HepG2 (cell line): ENCODE data around the gene ARHGAP26. TPM values are rescaled to one million over a fixed set of nuclear protein-coding genes. Genes with fewer than 3 reads are reported as not detected.

Experiments
- AGO1 ChIP-seq: fragments of 200-400 bp; formaldehyde crosslinking; IDR thresholded peaks from 2 replicates; pipeline ENCODE4 v1.6.1; 2017; ENCODE audit warnings: mild to moderate bottlenecking, low read depth, low read length, moderate library complexity; ENCODE audit not compliant: poor library complexity, severe bottlenecking
- CHD2 ChIP-seq: IDR thresholded peaks from 2 replicates; pipeline ENCODE4 v1.6.1; 2011; ENCODE audit warnings: low read depth, low read length, improper control_type of control experiment
- DBP ChIP-seq: sonication (generic); formaldehyde crosslinking; IDR thresholded peaks from 2 replicates; pipeline ENCODE4 v1.4.0; 2020; ENCODE audit warnings: missing genetic modification reagents; ENCODE audit errors: not compliant biosample characterization
- ELF4 ChIP-seq: sonication (generic); formaldehyde crosslinking; IDR thresholded peaks from 2 replicates; pipeline ENCODE4 v1.5.0; 2020; ENCODE audit warnings: missing genetic modification reagents, mild to moderate bottlenecking, moderate library complexity, borderline replicate concordance
- FIP1L1 ChIP-seq: fragments of 200-400 bp; formaldehyde crosslinking; IDR thresholded peaks from 2 replicates; pipeline ENCODE4 v1.6.1; 2018; ENCODE audit warnings: low read depth, mild to moderate bottlenecking, low read length, moderate library complexity, borderline replicate concordance; ENCODE audit not compliant: insufficient read depth
- NFATC3 ChIP-seq: sonication (generic); formaldehyde crosslinking; IDR thresholded peaks from 2 replicates; pipeline ENCODE4 v1.5.1; 2020; ENCODE audit warnings: mild to moderate bottlenecking, missing genetic modification reagents
- NFKBIZ ChIP-seq: IDR thresholded peaks from 2 replicates; pipeline ENCODE4 v1.6.1; 2018; ENCODE audit warnings: missing genetic modification reagents, missing compliant biosample characterization
- PAF1 ChIP-seq: IDR thresholded peaks from 2 replicates; pipeline ENCODE4 v1.6.1; 2016; ENCODE audit warnings: missing genetic modification reagents, missing compliant biosample characterization
- PAX8 ChIP-seq: sonication (generic); formaldehyde crosslinking; IDR thresholded peaks from 2 replicates; pipeline ENCODE4 v1.8.0; 2022; ENCODE audit warnings: mild to moderate bottlenecking, missing genetic modification reagents, borderline replicate concordance
- STAG1 ChIP-seq: sonication (generic); formaldehyde crosslinking; IDR thresholded peaks from 2 replicates; pipeline ENCODE4 v1.4.0; 2020; ENCODE audit warnings: missing genetic modification reagents
- STAT6 ChIP-seq: sonication (generic); formaldehyde crosslinking; IDR thresholded peaks from 2 replicates; pipeline ENCODE4 v1.4.0; 2020; ENCODE audit warnings: missing genetic modification reagents, mild to moderate bottlenecking, borderline replicate concordance
- TEAD3 ChIP-seq: optimal IDR thresholded peaks from 2 replicates; pipeline ENCODE3; 2016; ENCODE audit warnings: borderline replicate concordance
- ZBTB44 ChIP-seq: sonication (generic); formaldehyde crosslinking; IDR thresholded peaks from 2 replicates; pipeline ENCODE4 v1.4.0; 2020; ENCODE audit warnings: missing genetic modification reagents
- ZFP41 ChIP-seq: sonication (generic); formaldehyde crosslinking; IDR thresholded peaks from 2 replicates; pipeline ENCODE4 v1.4.0; 2020; ENCODE audit warnings: mild to moderate bottlenecking, missing genetic modification reagents, borderline replicate concordance
- ZFP90 ChIP-seq: sonication (generic); formaldehyde crosslinking; IDR thresholded peaks from 2 replicates; pipeline ENCODE4 v1.8.0; 2022; ENCODE audit warnings: missing genetic modification reagents, mild to moderate bottlenecking, inconsistent platforms, borderline replicate concordance
- ZNF101 ChIP-seq: sonication (generic); formaldehyde crosslinking; IDR thresholded peaks from 2 replicates; pipeline ENCODE4 v1.4.0; 2020; ENCODE audit warnings: mild to moderate bottlenecking, low read depth, missing genetic modification reagents, borderline replicate concordance
- ZNF143 ChIP-seq: sonication (generic); formaldehyde crosslinking; IDR thresholded peaks from 2 replicates; pipeline ENCODE4 v1.4.0; 2020; ENCODE audit warnings: missing genetic modification reagents
- ZNF230 ChIP-seq: sonication (generic); formaldehyde crosslinking; IDR thresholded peaks from 2 replicates; pipeline ENCODE4 v1.4.0; 2020; ENCODE audit warnings: mild to moderate bottlenecking, missing genetic modification reagents
- ZNF235 ChIP-seq: sonication (generic); formaldehyde crosslinking; IDR thresholded peaks from 2 replicates; pipeline ENCODE4 v1.8.1; 2023; ENCODE audit warnings: mild to moderate bottlenecking, missing genetic modification reagents, borderline replicate concordance
- ZNF335 ChIP-seq: sonication (generic); formaldehyde crosslinking; IDR thresholded peaks from 2 replicates; pipeline ENCODE4 v1.4.0; 2020; ENCODE audit warnings: missing genetic modification reagents
- ZNF362 ChIP-seq: sonication (generic); formaldehyde crosslinking; IDR thresholded peaks from 2 replicates; pipeline ENCODE4 v1.4.0; 2020; ENCODE audit warnings: missing genetic modification reagents, mild to moderate bottlenecking, borderline replicate concordance
- ZNF484 ChIP-seq: sonication (generic); formaldehyde crosslinking; IDR thresholded peaks from 2 replicates; pipeline ENCODE4 v1.5.1; 2020; ENCODE audit warnings: mild to moderate bottlenecking, low read depth, missing genetic modification reagents, borderline replicate concordance
- ZNF761 ChIP-seq: sonication (generic); formaldehyde crosslinking; conservative IDR thresholded peaks from 2 replicates; pipeline ENCODE4 v1.4.0; 2020; ENCODE audit warnings: mild to moderate bottlenecking, missing genetic modification reagents
- polyA plus RNA-seq, 8 experiments: library from polyadenylated mRNA; depleted of rRNA in 3 of 8; stranded (reverse) in 7 of 8; unstranded in 1 of 8; fragments of >200 nt; fragmentation: Illumina TruSeq in 4 of 8; extraction: Trizol in 4 of 8; gene quantifications; 2 replicates each; pipeline versions ENCODE4 v1.2.1 to v1.2.3, GENCODE V29; 2011 to 2016; ENCODE audit warnings: low read depth in 4 of 8, missing spikeins in 1 of 8, mixed read lengths in 1 of 8; ENCODE audit not compliant: insufficient read depth in 1 of 8
- total RNA-seq, 5 experiments: library from RNA; depleted of rRNA; stranded (reverse); fragments of >200 nt; fragmentation: Illumina TruSeq; extraction: Trizol; gene quantifications; 2 replicates each; pipeline ENCODE4 v1.2.3, GENCODE V29; 2016; ENCODE audit warnings: low read depth in 1 of 5

ARHGAP26 gene
- total and polyA plus RNA-seq, 2 of the 13 experiments (the other 11 are each of a cell fraction or from before 2014, with no cell fraction given) = 9.6 to 18.2 TPM

GRCh38 chr5:142981886-142982820 is 212.0 kb downstream of the ARHGAP26 start (continued):
- TF ChIP-seq ZBTB44 = no peak
- TF ChIP-seq DBP (CRISPR knock-in tag) = no peak
- TF ChIP-seq ZNF484 = no peak
- no peak for TF ChIP-seq ZNF101 (CRISPR knock-in tag)
- no peak for TF ChIP-seq PAF1 (CRISPR knock-in tag)
- no peak for TF ChIP-seq AGO1
- TF ChIP-seq ZNF230 (CRISPR knock-in tag) = no peak
- peak; percentile 77 for TF ChIP-seq TEAD3 (CRISPR knock-in tag)
- peak; percentile 67; the same call in 1 of the 2 replicates for TF ChIP-seq NFKBIZ (CRISPR knock-in tag)
- peak; percentile 39; the same call in 1 of the 2 replicates for TF ChIP-seq ZNF362 (CRISPR knock-in tag)
- TF ChIP-seq ELF4 (CRISPR knock-in tag) = no peak
- no peak for TF ChIP-seq NFATC3 (CRISPR knock-in tag)
- TF ChIP-seq PAX8 (CRISPR knock-in tag) = no peak
- TF ChIP-seq ZNF335 (CRISPR knock-in tag) = no peak
- no peak for TF ChIP-seq ZNF235 (CRISPR knock-in tag)
- TF ChIP-seq STAG1 (CRISPR knock-in tag) = no peak
- TF ChIP-seq ZNF143 (CRISPR knock-in tag) = no peak
- no peak for TF ChIP-seq FIP1L1
- TF ChIP-seq STAT6 (CRISPR knock-in tag) = peak; percentile 55; the same call in 1 of the 2 replicates
- peak; percentile 80 for TF ChIP-seq ZNF761 (CRISPR knock-in tag)
- TF ChIP-seq ZFP41 = no peak
- no peak for TF ChIP-seq CHD2
- TF ChIP-seq ZFP90 (CRISPR knock-in tag) = no peak
